Body of pancreas (tissue), 4 donors: ENCODE results near the gene SMG5.

Experiments
- CTCF ChIP-seq, 7 experiments: fragments of 450-650 bp in 4 of 7; fragments of 200-600 bp in 3 of 7; sonication (generic) in 3 of 7; IDR thresholded peaks; one replicate each; pipeline ENCODE4 v1.5.1; 2016 to 2019; ENCODE audit warnings: antibody characterized with exemption in 7 of 7
- POLR2A ChIP-seq, 3 donors: fragments of 450-650 bp; IDR thresholded peaks; one replicate each; pipeline ENCODE4 v1.6.1; 2016; ENCODE audit warnings: antibody characterized with exemption in 3 of 3, mild to moderate bottlenecking in 2 of 3

- no peak for TF ChIP-seq CTCF (IDR thresholded peaks at IDR 0.05)
- no peak for TF ChIP-seq POLR2A (IDR thresholded peaks at IDR 0.05)
These were observed 35.7 kb downstream of the SMG5 start for GRCh38 chr1:156246781-156247459.
